Endothelial cell of umbilical vein (primary cell): ENCODE results near the gene SAMMSON. TPM values are rescaled to one million over a fixed set of nuclear protein-coding genes. Genes with fewer than 3 reads are reported as not detected.

Experiments
- BruUV-seq: library from RNA; stranded (reverse); fragments of 400-500 nt; replicated peaks from 2 replicates; lab custom pipeline; 2021; lab: Mats Ljungman, UMichigan
- CTCF ChIA-PET: fragments of 300-600, 350-600 bp; sonication (Branson Sonifier 250); formaldehyde crosslinking; loops from one replicate; lab custom pipeline; 2021; ENCODE audit warnings: antibody characterized with exemption, inconsistent platforms; lab: Charles Lee
- POLR2A ChIA-PET: fragments of 300-600, 350-600 bp; sonication (Branson Sonifier 250); formaldehyde crosslinking; loops from one replicate; lab custom pipeline; 2021; ENCODE audit warnings: antibody characterized with exemption, inconsistent platforms; lab: Charles Lee
- DNase-seq: peaks from one replicate; pipeline ENCODE4 v3.0.0-alpha.2; 2011; ENCODE audit warnings: low read depth, low spot score
- FAIRE-seq: peaks from 2 replicates; lab custom pipeline; 2011; peaks lifted over from hg19 to GRCh38; lab: Jason Lieb, UNC
- H2AFZ ChIP-seq: 2 replicates; pipeline ENCODE4 v1.6.0; 2012; ENCODE audit warnings: low read depth, low read length, control low read depth, inconsistent platforms
- H3K27ac ChIP-seq: 2 replicates; pipeline ENCODE4 v1.5.1; 2011; ENCODE audit warnings: low read depth, mild to moderate bottlenecking, control low read depth, low read length, moderate library complexity; ENCODE audit not compliant: insufficient read depth
- H3K27me3 ChIP-seq, 2 experiments: 2 replicates each; pipeline versions ENCODE4 v1.6.0 to v1.6.1; 2011; ENCODE audit warnings: low read length in 2 of 2, mixed read lengths in 1 of 2; ENCODE audit not compliant: control insufficient read depth in 2 of 2, insufficient read depth in 2 of 2
- H3K36me3 ChIP-seq, 2 experiments: 2 replicates in 1 of 2; 3 replicates in 1 of 2; pipeline ENCODE4 v1.5.1; 2011; ENCODE audit warnings: low read length in 2 of 2, mild to moderate bottlenecking in 1 of 2, moderate library complexity in 1 of 2; ENCODE audit not compliant: control insufficient read depth in 2 of 2, insufficient read depth in 2 of 2; ENCODE audit errors: extremely low read depth in 1 of 2
- H3K4me1 ChIP-seq: 3 replicates; pipeline ENCODE4 v1.5.1; 2011; ENCODE audit warnings: mild to moderate bottlenecking, low read length; ENCODE audit not compliant: control insufficient read depth, insufficient read depth; ENCODE audit errors: extremely low read depth
- H3K4me2 ChIP-seq: 2 replicates; pipeline ENCODE4 v1.6.1; 2011; ENCODE audit warnings: low read length, control low read depth, mixed read lengths; ENCODE audit not compliant: insufficient read depth
- H3K4me3 ChIP-seq, 3 experiments: fragments of 200-600 bp in 1 of 3; sonication (generic), shearing (Covaris generic) in 1 of 3; replicated peaks in 1 of 3; 2 replicates each; pipeline ENCODE4 v1.5.1; 2011 to 2016; ENCODE audit warnings: control low read depth in 3 of 3, low read length in 3 of 3, mild to moderate bottlenecking in 2 of 3, inconsistent platforms in 1 of 3, low read depth in 1 of 3, moderate library complexity in 1 of 3; ENCODE audit not compliant: insufficient read depth in 1 of 3
- H3K79me2 ChIP-seq: 2 replicates; pipeline ENCODE4 v1.6.0; 2012; ENCODE audit warnings: low read length, inconsistent platforms; ENCODE audit not compliant: control insufficient read depth, insufficient read depth
- H3K9ac ChIP-seq: replicated peaks from 2 replicates; pipeline ENCODE3; 2011; ENCODE audit warnings: low read length, control low read depth; ENCODE audit not compliant: insufficient read depth; ENCODE audit errors: extremely low read depth
- H3K9me1 ChIP-seq: replicated peaks from 3 replicates; pipeline ENCODE4 v1.6.0; 2011; ENCODE audit warnings: mild to moderate bottlenecking, low read length; ENCODE audit not compliant: control insufficient read depth, insufficient read depth; ENCODE audit errors: extremely low read depth
- H3K9me3 ChIP-seq: replicated peaks from 2 replicates; pipeline ENCODE4 v1.5.1; 2012; ENCODE audit warnings: low read length, inconsistent platforms; ENCODE audit not compliant: control insufficient read depth, insufficient read depth
- H4K20me1 ChIP-seq: replicated peaks from 2 replicates; pipeline ENCODE3; 2011; ENCODE audit warnings: mild to moderate bottlenecking, low read length; ENCODE audit not compliant: control insufficient read depth, insufficient read depth; ENCODE audit errors: extremely low read depth
- CTCF ChIP-seq, 2 donors: IDR thresholded peaks; 1 replicate in 1 of 2; 2 replicates in 1 of 2; pipeline ENCODE4 v1.5.1; 2011; ENCODE audit warnings: low read length in 2 of 2, mild to moderate bottlenecking in 2 of 2, moderate library complexity in 2 of 2, control low read depth in 1 of 2, inconsistent platforms in 1 of 2, low read depth in 1 of 2; ENCODE audit not compliant: insufficient read depth in 1 of 2; ENCODE audit errors: extremely low read depth in 1 of 2
- EZH2 ChIP-seq: IDR thresholded peaks from 2 replicates; pipeline ENCODE4 v1.6.1; 2012; ENCODE audit warnings: borderline replicate concordance, low read depth, mild to moderate bottlenecking, moderate library complexity, low read length, inconsistent platforms; ENCODE audit not compliant: severe bottlenecking
- FOS ChIP-seq: IDR thresholded peaks from 2 replicates; pipeline ENCODE4 v1.6.1; 2011; ENCODE audit warnings: mild to moderate bottlenecking, low read length, moderate library complexity, borderline replicate concordance; ENCODE audit not compliant: insufficient read depth
- GATA2 ChIP-seq: IDR thresholded peaks from 2 replicates; pipeline ENCODE4 v1.7.0; 2011; ENCODE audit warnings: low read depth, mild to moderate bottlenecking, moderate library complexity, mixed read lengths, low read length; ENCODE audit not compliant: insufficient read length, insufficient read depth
- JUN ChIP-seq: IDR thresholded peaks from 2 replicates; pipeline ENCODE4 v1.6.1; 2011; ENCODE audit warnings: borderline replicate concordance, low read depth; ENCODE audit not compliant: insufficient read length, insufficient read depth
- MYC ChIP-seq: IDR thresholded peaks from one replicate; pipeline ENCODE4 v1.6.1; 2011; ENCODE audit warnings: mild to moderate bottlenecking, low read depth, low read length
- POLR2AphosphoS5 ChIP-seq: IDR thresholded peaks from 2 replicates; pipeline ENCODE4 v1.6.1; 2012; ENCODE audit warnings: low read depth, mild to moderate bottlenecking, control low read depth, low read length, moderate library complexity; ENCODE audit not compliant: insufficient read depth
- dilution Hi-C: fragments of 300-500 bp; cut with MboI; formaldehyde crosslinking; loops from one replicate; pipeline ENCODE4 v1.15.0; 2019; ENCODE audit warnings: low sequenced_read_pairs; ENCODE audit not compliant: extremely low pct_ligation_motif_present
- intact Hi-C: fragments of 100-400 bp; cut with micrococcal nuclease; formaldehyde crosslinking; loops from one replicate; pipeline ENCODE4 v1.10.0; 2022
- polyA plus RNA-seq, 4 experiments: library from polyadenylated mRNA; depleted of rRNA in 3 of 4; stranded (reverse) in 3 of 4; unstranded in 1 of 4; fragments of >200 nt; gene quantifications; 2 replicates each; pipeline versions ENCODE4 v1.2.1 to v1.2.3, GENCODE V29; 2011 to 2012; ENCODE audit warnings: missing spikeins in 1 of 4
- total RNA-seq: library from RNA; stranded (reverse); gene quantifications from 2 replicates; pipeline ENCODE4 v1.2.3, GENCODE V29; 2021

The SAMMSON gene
- total and polyA plus RNA-seq, 2 donors (not counting 3 experiments of a cell fraction or from before 2014, with no cell fraction given): not detected

GRCh38 chr3:70096376-70097066 is 97.0 kb downstream of the SAMMSON start:
- intact Hi-C loops (loop anchor here (10.0 kb wide), 1 partner anchor 968 kb away; no protein-coding TSS in a partner anchor), dilution Hi-C loops (no loop called here)
- CTCF ChIA-PET: interaction anchor here (1.3 kb wide), 2 partner anchors 11 to 262 kb away, joined by 4 read pairs; no protein-coding TSS in a partner anchor
- H3K4me1 ChIP-seq: no peaks in the 10 kb centered on the region
- H3K27me3 ChIP-seq: no peaks in the 10 kb centered on the region
- no peak overlapping the region for H2AFZ ChIP-seq
- no peak overlapping the region for H3K9ac ChIP-seq
- TF ChIP-seq MYC: no peak
- TF ChIP-seq EZH2: no peak
- no peak for TF ChIP-seq FOS
- TF ChIP-seq JUN: no peak
- TF ChIP-seq CTCF (IDR thresholded peaks at IDR 0.05; ENCODE audit: extremely low read depth in 1 of 2, insufficient read depth in 1 of 2, low read depth in 1 of 2, low read length in 2 of 2): no peak
- TF ChIP-seq POLR2AphosphoS5: no peak
- TF ChIP-seq GATA2: no peak
- no peaks in the 10 kb centered on the region for H4K20me1 ChIP-seq
- H3K79me2 ChIP-seq: no peaks in the 10 kb centered on the region
- DNase-seq: no peak
- no peak overlapping the region for H3K27ac ChIP-seq
- no peak overlapping the region for H3K4me3 ChIP-seq
- FAIRE-seq: no peak
- BruUV-seq: no TSS peak
- H3K36me3 ChIP-seq: no peaks in the 10 kb centered on the region
- no peak overlapping the region for H3K4me2 ChIP-seq
- no peaks in the 10 kb centered on the region for H3K9me1 ChIP-seq
- no peaks in the 10 kb centered on the region for H3K9me3 ChIP-seq
- POLR2A ChIA-PET: no interaction called here
